ENCODE measurements around the gene ADAD1. TPM values are rescaled to one million over a fixed set of nuclear protein-coding genes. Genes with fewer than 3 reads are reported as not detected.

The ADAD1 gene
- total and polyA plus RNA-seq, 2 donors (not counting 3 experiments of a cell fraction or from before 2014, with no cell fraction given): not detected

GRCh38 chr4:122458625-122459024 is 79.8 kb downstream of the ADAD1 start:
- CTCF ChIA-PET: interaction anchor here (0.6 to 1.1 kb wide), 6 partner anchors 8 to 558 kb away, joined by 3 to 4 read pairs (median 3); no protein-coding TSS in a partner anchor
- FAIRE-seq (no peak), DNase-seq (ENCODE audit: low read depth, low spot score) (peak; percentile 6)
- Histone ChIP-seq H2AFZ (ENCODE audit: low read depth, low read length) (peak overlapping the region; percentile 50), H3K4me2 (ENCODE audit: insufficient read depth, low read length) (peak overlapping the region; percentile 31), H4K20me1 (replicated peaks; ENCODE audit: control insufficient read depth, extremely low read depth, insufficient read depth, low read length) (no peaks in the 10 kb centered on the region), H3K79me2 (ENCODE audit: control insufficient read depth, insufficient read depth, low read length) (no peaks in the 10 kb centered on the region), H3K9me3 (replicated peaks; ENCODE audit: control insufficient read depth, insufficient read depth, low read length) (no peaks in the 10 kb centered on the region), H3K4me1 (ENCODE audit: control insufficient read depth, extremely low read depth, insufficient read depth, low read length) (peaks cover 3% of the 10 kb centered on the region), H3K9me1 (replicated peaks; ENCODE audit: control insufficient read depth, extremely low read depth, insufficient read depth, low read length) (no peaks in the 10 kb centered on the region), H3K4me3 (replicated peaks in 1 of 3; ENCODE audit: insufficient read depth in 1 of 3, low read depth in 1 of 3, low read length in 3 of 3) (peak overlapping the region in 1 of 3 experiments; percentile 42), H3K27ac (ENCODE audit: insufficient read depth, low read depth, low read length) (no peak overlapping the region), H3K9ac (replicated peaks; ENCODE audit: extremely low read depth, insufficient read depth, low read length) (no peak overlapping the region), H3K27me3 (ENCODE audit: control insufficient read depth in 2 of 2, insufficient read depth in 2 of 2, low read length in 2 of 2) (no peaks in the 10 kb centered on the region), H3K36me3 (ENCODE audit: control insufficient read depth in 2 of 2, extremely low read depth in 1 of 2, insufficient read depth in 2 of 2, low read length in 2 of 2) (no peaks in the 10 kb centered on the region)
- TF ChIP-seq JUN (IDR thresholded peaks at IDR 0.05; ENCODE audit: borderline replicate concordance, insufficient read depth, insufficient read length, low read depth): no peak
- TF ChIP-seq GATA2 (IDR thresholded peaks at IDR 0.05; ENCODE audit: insufficient read depth, insufficient read length, low read depth, low read length): no peak
- no peak for TF ChIP-seq FOS (IDR thresholded peaks at IDR 0.05; ENCODE audit: borderline replicate concordance, insufficient read depth, low read length)
- no peak for TF ChIP-seq EZH2 (IDR thresholded peaks at IDR 0.05; ENCODE audit: borderline replicate concordance, low read depth, low read length, severe bottlenecking)
- no peak for TF ChIP-seq MAX (IDR thresholded peaks at IDR 0.05; ENCODE audit: insufficient read depth, insufficient read length)
- no peak for TF ChIP-seq CTCF (IDR thresholded peaks at IDR 0.05; ENCODE audit: extremely low read depth in 1 of 2, insufficient read depth in 1 of 2, low read depth in 1 of 2, low read length in 2 of 2)
- TF ChIP-seq MYC (IDR thresholded peaks at IDR 0.05; ENCODE audit: low read depth, low read length): no peak
- TF ChIP-seq POLR2A (IDR thresholded peaks at IDR 0.05; ENCODE audit: low read depth, low read length): no peak
- TF ChIP-seq POLR2AphosphoS5 (IDR thresholded peaks at IDR 0.05; ENCODE audit: insufficient read depth, low read depth, low read length): no peak
- POLR2A ChIA-PET: no interaction called here
- intact Hi-C loops (cut with micrococcal nuclease): loop anchor here (10.0 kb wide), 1 partner anchor 116 kb away; no protein-coding TSS in a partner anchor
- dilution Hi-C loops (cut with MboI; ENCODE audit: extremely low pct_ligation_motif_present, low sequenced_read_pairs): no loop called here
- no TSS peak for BruUV-seq (replicated peaks)

All from endothelial cell of umbilical vein (primary cell).